PC-3 (cell line): ENCODE measurements around the gene CDKN2AIP. TPM values are rescaled to one million over a fixed set of nuclear protein-coding genes. Genes with fewer than 3 reads are reported as not detected.

ENCODE experiments used
- ATAC-seq: fragments of 200-7000 bp; cut with Tn5 transposase; 2 replicates; pipeline ENCODE4 v1.9.1; 2020; ENCODE audit warnings: mild to moderate bottlenecking, moderate library complexity
- BruUV-seq: library from RNA; stranded (reverse); fragments of 400-500 nt; replicated peaks from 2 replicates; lab custom pipeline; 2021; lab: Mats Ljungman, UMichigan
- CTCF ChIA-PET: fragments of 300-600 bp; sonication (Branson Sonifier 250); formaldehyde crosslinking; loops from one replicate; lab custom pipeline; 2022; ENCODE audit warnings: antibody characterized with exemption; lab: Charles Lee
- POLR2A ChIA-PET: fragments of 300-600 bp; sonication (Branson Sonifier 250); formaldehyde crosslinking; loops from one replicate; lab custom pipeline; 2022; ENCODE audit warnings: antibody characterized with exemption; ENCODE audit not compliant: unreplicated experiment; lab: Charles Lee
- DNase-seq: peaks from one replicate; pipeline ENCODE4 v3.0.0-alpha.2; 2015
- H2AFZ ChIP-seq: fragments of 300-600 bp; sonication (generic); 2 replicates; pipeline ENCODE4 v1.6.0; 2016; ENCODE audit warnings: antibody characterized with exemption, low read length
- H3F3A ChIP-seq: fragments of 300-600 bp; sonication (generic); one replicate; pipeline ENCODE4 v1.6.0; 2017; ENCODE audit warnings: antibody characterized with exemption, low read length, control low read depth, mild to moderate bottlenecking; ENCODE audit not compliant: unreplicated experiment
- H3K27ac ChIP-seq: fragments of 300-600 bp; sonication (generic); 2 replicates; pipeline ENCODE4 v1.5.1; 2016; ENCODE audit warnings: mild to moderate bottlenecking, low read length
- H3K27me3 ChIP-seq: fragments of 300-600 bp; sonication (generic); 2 replicates; pipeline ENCODE4 v1.6.1; 2016; ENCODE audit warnings: low read length, mixed read lengths
- H3K36me3 ChIP-seq: fragments of 300-600 bp; sonication (generic); 2 replicates; pipeline ENCODE4 v1.6.1; 2016; ENCODE audit warnings: low read depth, mixed run types, low read length, mixed read lengths
- H3K4me1 ChIP-seq: fragments of 300-600 bp; sonication (generic); 2 replicates; pipeline ENCODE4 v1.5.1; 2016; ENCODE audit warnings: low read length; ENCODE audit not compliant: insufficient read depth
- H3K4me2 ChIP-seq: fragments of 300-600 bp; sonication (generic); 2 replicates; pipeline ENCODE4 v1.6.0; 2016; ENCODE audit warnings: low read length
- H3K4me3 ChIP-seq: fragments of 300-600 bp; sonication (generic); 2 replicates; pipeline ENCODE4 v1.5.1; 2016; ENCODE audit warnings: mild to moderate bottlenecking, low read length, mixed read lengths
- H3K79me2 ChIP-seq: fragments of 300-600 bp; sonication (generic); 2 replicates; pipeline ENCODE4 v1.6.1; 2017; ENCODE audit warnings: low read length, mixed read lengths
- H3K9ac ChIP-seq: fragments of 300-600 bp; sonication (generic); 2 replicates; pipeline ENCODE4 v1.6.0; 2016; ENCODE audit warnings: mild to moderate bottlenecking, low read length
- H3K9me2 ChIP-seq: fragments of 300-600 bp; sonication (generic); replicated peaks from 2 replicates; pipeline ENCODE4 v1.6.1; 2016; ENCODE audit warnings: mixed run types, low read length, mixed read lengths
- H3K9me3 ChIP-seq: fragments of 300-600 bp; sonication (generic); 2 replicates; pipeline ENCODE4 v1.6.1; 2016; ENCODE audit warnings: low read length, mixed read lengths
- H4K20me1 ChIP-seq: fragments of 300-600 bp; sonication (generic); 2 replicates; pipeline ENCODE4 v1.6.1; 2016; ENCODE audit warnings: low read length, mixed read lengths
- EZH2 ChIP-seq: fragments of 300-600 bp; sonication (generic); IDR thresholded peaks from one replicate; pipeline ENCODE4 v1.6.1; 2017; ENCODE audit warnings: antibody characterized with exemption, mild to moderate bottlenecking, low read length; ENCODE audit not compliant: unreplicated experiment
- EZH2phosphoT487 ChIP-seq: fragments of 300-600 bp; sonication (generic); IDR thresholded peaks from 2 replicates; pipeline ENCODE4 v1.6.1; 2018; ENCODE audit warnings: mild to moderate bottlenecking, antibody characterized with exemption, low read length, borderline replicate concordance
- intact Hi-C: fragments of 100-400 bp; cut with micrococcal nuclease; formaldehyde crosslinking; loops from 2 replicates; pipeline ENCODE4 v1.9.0; 2023
- total RNA-seq: library from RNA; depleted of rRNA; stranded (reverse); fragments of >200 nt; gene quantifications from 2 replicates; pipeline ENCODE4 v1.2.3, GENCODE V29; 2014
- TF ChIP-seq, protein P1 (sequence below): fragments of 300-600 bp; sonication (generic); conservative IDR thresholded peaks from 2 replicates; pipeline ENCODE4 v1.5.1; 2017; ENCODE audit warnings: antibody characterized with exemption, low read depth, mild to moderate bottlenecking, low read length

CDKN2AIP gene
- total RNA-seq, 1 experiment from 2014 or later, result 31.5 TPM

DNA sequence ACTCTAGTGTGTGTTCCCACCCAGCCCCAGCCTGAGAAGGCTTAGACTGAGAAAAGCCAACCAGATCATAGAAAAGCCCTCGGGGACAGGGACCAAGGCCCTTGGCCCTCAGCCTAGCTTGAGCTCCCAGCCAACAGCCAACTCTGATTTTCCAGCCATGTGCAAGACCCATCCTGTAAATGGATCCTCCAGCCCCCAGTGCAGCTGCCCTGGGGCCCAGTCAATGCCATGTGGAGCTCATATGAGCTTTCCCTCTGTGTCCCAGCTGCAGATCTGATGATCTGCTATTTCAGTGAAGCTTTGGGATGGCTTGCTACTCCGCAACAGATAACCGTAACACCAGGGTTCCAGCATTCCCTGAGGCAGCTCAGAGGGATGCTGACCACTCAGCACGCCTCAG is 40.5 kb upstream of the CDKN2AIP start:
- Histone ChIP-seq H3K4me3 (no peak overlapping the region), H4K20me1 (no peaks in the 10 kb centered on the region), H2AFZ (no peak overlapping the region), H3K9ac (no peak overlapping the region), H3K9me2 (no peaks in the 10 kb centered on the region), H3K4me2 (no peak overlapping the region), H3K36me3 (no peaks in the 10 kb centered on the region), H3K79me2 (no peaks in the 10 kb centered on the region), H3K9me3 (no peaks in the 10 kb centered on the region), H3K27ac (no peak overlapping the region), H3K27me3 (no peaks in the 10 kb centered on the region), H3K4me1 (peaks cover 5% of the 10 kb centered on the region; the same call in 1 of the 2 replicates), H3F3A (no peaks in the 10 kb centered on the region)
- TF ChIP-seq, protein P1, sequence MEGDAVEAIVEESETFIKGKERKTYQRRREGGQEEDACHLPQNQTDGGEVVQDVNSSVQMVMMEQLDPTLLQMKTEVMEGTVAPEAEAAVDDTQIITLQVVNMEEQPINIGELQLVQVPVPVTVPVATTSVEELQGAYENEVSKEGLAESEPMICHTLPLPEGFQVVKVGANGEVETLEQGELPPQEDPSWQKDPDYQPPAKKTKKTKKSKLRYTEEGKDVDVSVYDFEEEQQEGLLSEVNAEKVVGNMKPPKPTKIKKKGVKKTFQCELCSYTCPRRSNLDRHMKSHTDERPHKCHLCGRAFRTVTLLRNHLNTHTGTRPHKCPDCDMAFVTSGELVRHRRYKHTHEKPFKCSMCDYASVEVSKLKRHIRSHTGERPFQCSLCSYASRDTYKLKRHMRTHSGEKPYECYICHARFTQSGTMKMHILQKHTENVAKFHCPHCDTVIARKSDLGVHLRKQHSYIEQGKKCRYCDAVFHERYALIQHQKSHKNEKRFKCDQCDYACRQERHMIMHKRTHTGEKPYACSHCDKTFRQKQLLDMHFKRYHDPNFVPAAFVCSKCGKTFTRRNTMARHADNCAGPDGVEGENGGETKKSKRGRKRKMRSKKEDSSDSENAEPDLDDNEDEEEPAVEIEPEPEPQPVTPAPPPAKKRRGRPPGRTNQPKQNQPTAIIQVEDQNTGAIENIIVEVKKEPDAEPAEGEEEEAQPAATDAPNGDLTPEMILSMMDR, result no peak
- TF ChIP-seq EZH2 (no peak), EZH2phosphoT487 (no peak)
- intact Hi-C loops, result no loop called here
- POLR2A ChIA-PET, result no interaction called here
- CTCF ChIA-PET, result no interaction called here
- DNase-seq, result no peak
- ATAC-seq, result no peak
- no TSS peak for BruUV-seq

DNA sequence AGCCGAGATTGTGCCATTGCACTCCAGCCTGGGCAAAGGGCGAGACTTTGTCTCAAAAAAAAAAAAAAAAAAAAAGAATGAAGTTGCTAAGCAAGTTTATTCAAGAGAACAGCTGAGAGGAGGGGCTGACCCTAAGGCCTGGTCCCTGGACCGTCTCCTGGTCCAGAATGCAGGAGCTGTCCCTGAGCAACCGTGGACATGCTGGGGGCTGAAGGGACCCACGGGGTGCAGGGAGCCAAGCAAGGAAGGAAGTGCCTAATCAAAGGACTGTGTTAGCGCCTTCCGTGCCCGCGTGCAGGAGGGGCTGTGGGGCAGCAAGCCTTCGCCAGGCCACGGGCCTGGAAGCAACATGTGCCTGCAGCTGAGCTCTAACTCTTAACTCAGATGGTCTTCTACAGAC is 39.1 kb upstream of the CDKN2AIP start:
- H3K4me3 ChIP-seq, result no peak overlapping the region
- no peaks in the 10 kb centered on the region for H3F3A ChIP-seq
- H3K36me3 ChIP-seq, result no peaks in the 10 kb centered on the region
- no peak overlapping the region for H3K27ac ChIP-seq
- no peak overlapping the region for H3K9ac ChIP-seq
- H3K9me3 ChIP-seq, result no peaks in the 10 kb centered on the region
- no peaks in the 10 kb centered on the region for H4K20me1 ChIP-seq
- peaks cover 5% of the 10 kb centered on the region; the same call in 1 of the 2 replicates for H3K4me1 ChIP-seq
- no peak overlapping the region for H3K4me2 ChIP-seq
- H3K79me2 ChIP-seq, result no peaks in the 10 kb centered on the region
- BruUV-seq, result no TSS peak
- ChIA-PET POLR2A (no interaction called here), CTCF (no interaction called here)
- TF ChIP-seq, protein P1, result no peak
- TF ChIP-seq EZH2, result no peak
- TF ChIP-seq EZH2phosphoT487, result no peak
- DNase-seq (no peak), ATAC-seq (no peak)
- no peak overlapping the region for H2AFZ ChIP-seq
- intact Hi-C loops, result loop anchor here (5.0 kb wide), 2 partner anchors 123 to 333 kb away; no protein-coding TSS in a partner anchor
- H3K27me3 ChIP-seq, result no peaks in the 10 kb centered on the region
- no peaks in the 10 kb centered on the region for H3K9me2 ChIP-seq

DNA sequence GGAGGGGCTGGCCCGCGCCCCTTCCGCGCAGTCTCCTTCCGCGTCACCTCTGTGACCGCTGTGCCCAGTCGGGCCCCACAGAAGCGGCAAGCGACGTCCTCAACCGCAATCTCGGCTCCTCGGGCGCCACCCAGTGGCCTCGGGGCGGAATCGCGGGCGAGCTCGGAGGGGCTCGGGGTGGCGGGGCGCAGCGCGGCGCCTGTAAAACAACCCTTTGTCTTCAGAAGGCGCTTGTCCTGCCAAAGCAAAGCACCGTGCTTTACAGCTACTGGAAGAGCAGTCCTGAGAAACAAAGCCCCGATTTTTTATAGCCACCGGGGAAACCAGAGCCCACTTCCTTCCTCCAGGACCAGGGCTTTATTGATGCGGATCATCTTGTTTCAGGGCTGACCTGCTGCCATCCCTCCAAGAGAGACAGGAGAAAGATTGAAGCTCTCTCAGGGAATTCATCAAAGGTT is 37.3 kb upstream of the CDKN2AIP start:
- Histone ChIP-seq H2AFZ (peak overlapping the region; percentile 73), H3K9me2 (no peaks in the 10 kb centered on the region), H3K27ac (no peak overlapping the region), H3K27me3 (no peaks in the 10 kb centered on the region), H3K4me3 (peak overlapping the region; percentile 62), H3K9me3 (no peaks in the 10 kb centered on the region), H3K9ac (peak overlapping the region; percentile 52), H4K20me1 (no peaks in the 10 kb centered on the region), H3K36me3 (no peaks in the 10 kb centered on the region), H3K4me2 (peak overlapping the region; percentile 77), H3K79me2 (no peaks in the 10 kb centered on the region), H3F3A (no peaks in the 10 kb centered on the region), H3K4me1 (peaks cover 5% of the 10 kb centered on the region; the same call in 1 of the 2 replicates)
- ChIA-PET CTCF (interaction anchor here (0.6 to 0.7 kb wide), 2 partner anchors 32 to 145 kb away, joined by 3 read pairs; no protein-coding TSS in a partner anchor), POLR2A (interaction anchor here (0.8 kb wide), 1 partner anchor 540 kb away, joined by 12 read pairs; no protein-coding TSS in a partner anchor)
- BruUV-seq, result no TSS peak
- peak; percentile 71 for DNase-seq
- peak; percentile 92 for ATAC-seq
- TF ChIP-seq, protein P1, result peak; percentile 86
- TF ChIP-seq EZH2phosphoT487, result no peak
- intact Hi-C loops, result loop anchor here (2.0 to 5.0 kb wide), 3 partner anchors 32 to 335 kb away; no protein-coding TSS in a partner anchor
